AG04449 (cell line): ENCODE results near the gene OSGIN1.
A peak's percentile ranks its signal among the peaks of the same experiment; 100 is the strongest.

Source experiments
- CTCF ChIA-PET: fragments of 350-600 bp; formaldehyde crosslinking; extraction: SDS; loops from one replicate; lab custom pipeline; 2021; ENCODE audit warnings: antibody characterized with exemption; lab: Yijun Ruan, JAX
- POLR2A ChIA-PET: fragments of 400-600, 350-600 bp; formaldehyde crosslinking; extraction: SDS; loops from one replicate; lab custom pipeline; 2020; ENCODE audit warnings: antibody characterized with exemption, inconsistent platforms; lab: Yijun Ruan, JAX
- DNase-seq: peaks from one replicate; pipeline ENCODE4 v3.0.0-alpha.2; 2010; ENCODE audit warnings: low read depth, low spot score
- H3K4me3 ChIP-seq: 2 replicates; pipeline ENCODE4 v1.5.1; 2011; ENCODE audit warnings: low read depth, mild to moderate bottlenecking, control low read depth, low read length
- CTCF ChIP-seq: IDR thresholded peaks from one replicate; pipeline ENCODE4 v1.5.1; 2011; ENCODE audit warnings: mild to moderate bottlenecking, moderate library complexity, low read length, control low read depth, inconsistent platforms; ENCODE audit not compliant: insufficient read depth; ENCODE audit errors: missing control alignments

The OSGIN1 gene

GRCh38 chr16:83930730-83931500 lies 22.1 kb upstream of the OSGIN1 start:
- ChIA-PET POLR2A (no interaction called here), CTCF (interaction anchor here (6.2 to 15.1 kb wide), 2 partner anchors 24 to 136 kb away, joined by 56 to 175 read pairs; partner anchors contain the start of gene OSGIN1)
- no peak for DNase-seq
- H3K4me3 ChIP-seq, result no peak overlapping the region
- no peak for TF ChIP-seq CTCF

GRCh38 chr16:83931556-83931955 lies 21.5 kb upstream of the OSGIN1 start:
- POLR2A ChIA-PET, result no interaction called here
- TF ChIP-seq CTCF, result no peak
- no peak for DNase-seq
- CTCF ChIA-PET, result interaction anchor here (6.2 to 15.1 kb wide), 2 partner anchors 23 to 135 kb away, joined by 56 to 175 read pairs; partner anchors contain the start of gene OSGIN1
- no peak overlapping the region for H3K4me3 ChIP-seq

DNA sequence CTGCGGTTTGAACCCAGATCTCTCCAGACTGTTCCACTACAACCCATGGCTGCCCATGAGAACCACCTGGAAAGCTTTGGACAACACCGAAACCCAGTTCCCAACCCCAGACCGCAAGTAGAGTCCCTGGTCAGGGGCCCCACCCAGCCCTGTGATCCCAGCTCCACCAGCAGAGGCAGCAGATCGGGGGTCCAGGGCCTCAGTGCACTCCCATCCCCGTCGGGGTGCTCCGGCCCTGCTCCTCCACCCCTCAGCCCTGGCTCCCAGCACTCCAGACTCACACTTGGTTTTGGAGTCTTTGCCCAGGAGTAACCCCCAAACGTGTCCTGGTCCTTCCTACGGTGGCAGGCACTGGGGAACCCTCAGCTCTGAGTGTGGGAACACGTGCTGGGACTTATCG lies 20.7 kb upstream of the OSGIN1 start:
- no peak overlapping the region for H3K4me3 ChIP-seq
- ChIA-PET CTCF (interaction anchor here (15.1 kb wide), 1 partner anchor 134 kb away, joined by 175 read pairs; no protein-coding TSS in a partner anchor), POLR2A (no interaction called here)
- no peak for DNase-seq
- TF ChIP-seq CTCF, result no peak

DNA sequence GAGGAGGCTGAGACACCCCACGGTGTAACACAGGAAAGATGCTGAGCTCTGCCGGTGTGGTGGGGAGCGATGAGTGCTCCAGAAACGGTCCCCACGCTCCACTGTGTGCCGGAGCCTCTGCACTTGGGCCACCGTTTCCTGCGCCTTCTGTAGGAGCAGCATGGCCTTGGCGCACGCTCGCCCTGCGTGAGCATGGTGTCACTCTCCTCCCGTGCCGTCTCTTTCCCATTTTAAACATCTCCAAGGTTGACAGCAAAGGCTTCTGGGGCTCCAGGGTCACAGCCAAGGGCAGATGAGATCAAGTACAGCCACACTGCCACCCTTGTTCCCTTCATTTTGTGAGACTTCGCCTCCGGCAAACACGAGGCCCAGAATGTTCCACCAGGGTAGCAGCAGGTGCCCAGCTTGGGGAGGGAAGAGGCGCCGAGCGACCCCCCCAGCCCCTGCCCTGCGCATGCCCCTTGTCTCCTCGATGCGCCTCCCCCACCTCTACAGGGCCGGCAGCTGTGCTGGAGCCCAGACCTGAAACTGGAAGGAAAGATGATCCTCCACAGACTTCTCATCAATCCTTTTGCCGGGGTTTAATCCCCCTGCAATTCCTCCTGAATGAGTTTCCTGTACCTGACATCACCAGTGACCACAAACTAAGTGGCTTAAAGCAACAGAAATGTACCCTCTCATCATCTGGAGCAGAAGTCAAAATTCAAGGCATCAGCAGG lies 19.9 kb upstream of the OSGIN1 start:
- TF ChIP-seq CTCF, result no peak
- H3K4me3 ChIP-seq, result no peak overlapping the region
- no peak for DNase-seq
- ChIA-PET POLR2A (no interaction called here), CTCF (interaction anchor here (1.2 to 15.1 kb wide), 3 partner anchors 9 to 134 kb away, joined by 4 to 175 read pairs (median 5); partner anchors contain the start of gene OSGIN1)

GRCh38 chr16:83933885-83934683 lies 19.0 kb upstream of the OSGIN1 start:
- no peak for TF ChIP-seq CTCF
- CTCF ChIA-PET, result interaction anchor here (1.0 to 15.1 kb wide), 5 partner anchors 7 to 133 kb away, joined by 3 to 175 read pairs (median 5); partner anchors contain the start of gene OSGIN1
- peak; percentile 23 for DNase-seq
- H3K4me3 ChIP-seq, result no peak overlapping the region
- POLR2A ChIA-PET, result no interaction called here
